ENCODE data around the gene STAU1. TPM values are rescaled to one million over a fixed set of nuclear protein-coding genes. Genes with fewer than 3 reads are reported as not detected.

The STAU1 gene
- total and polyA plus RNA-seq, 2 of the 13 experiments (the other 11 are each of a cell fraction or from before 2014, with no cell fraction given): 119 to 133 TPM

- TF ChIP-seq REST (IDR thresholded peaks at IDR 0.05; ENCODE audit: borderline replicate concordance in 1 of 2, low read depth in 1 of 2, low read length in 2 of 2): peak in 1 of 2 experiments; percentile 66; a peak in 1 of 4 replicates
- peak; percentile 62; the same call in 1 of the 2 replicates for TF ChIP-seq UBTF (CRISPR knock-in tag; IDR thresholded peaks at IDR 0.05)
- TF ChIP-seq MAFG (CRISPR knock-in tag; IDR thresholded peaks at IDR 0.05): no peak
- no peak for TF ChIP-seq ZBTB7A (CRISPR knock-in tag; IDR thresholded peaks at IDR 0.05)
- TF ChIP-seq SMAD3 (CRISPR knock-in tag; IDR thresholded peaks at IDR 0.05): no peak; the same call in 1 of the 2 replicates
- peak; percentile 92 for TF ChIP-seq ZSCAN9 (CRISPR knock-in tag; IDR thresholded peaks at IDR 0.05; ENCODE audit: borderline replicate concordance)
- no peak for TF ChIP-seq RXRA (CRISPR knock-in tag; IDR thresholded peaks at IDR 0.05)
- no peak for TF ChIP-seq NCOA5 (CRISPR knock-in tag; IDR thresholded peaks at IDR 0.05)
- TF ChIP-seq ZNF75D (CRISPR knock-in tag; IDR thresholded peaks at IDR 0.05; ENCODE audit: borderline replicate concordance): no peak
- TF ChIP-seq EHMT2 (IDR thresholded peaks at IDR 0.05; ENCODE audit: borderline replicate concordance, low read depth, low read length): no peak
- TF ChIP-seq ZFP82 (CRISPR knock-in tag; IDR thresholded peaks at IDR 0.05; ENCODE audit: borderline replicate concordance): peak; percentile 82; the same call in 1 of the 2 replicates
- TF ChIP-seq ZSCAN20 (CRISPR knock-in tag; IDR thresholded peaks at IDR 0.05; ENCODE audit: borderline replicate concordance): no peak; the same call in 1 of the 2 replicates
- no peak for TF ChIP-seq TRIM24 (CRISPR knock-in tag; IDR thresholded peaks at IDR 0.05)
- no peak for TF ChIP-seq ZNF24 (IDR thresholded peaks at IDR 0.05)
- TF ChIP-seq, protein P1, sequence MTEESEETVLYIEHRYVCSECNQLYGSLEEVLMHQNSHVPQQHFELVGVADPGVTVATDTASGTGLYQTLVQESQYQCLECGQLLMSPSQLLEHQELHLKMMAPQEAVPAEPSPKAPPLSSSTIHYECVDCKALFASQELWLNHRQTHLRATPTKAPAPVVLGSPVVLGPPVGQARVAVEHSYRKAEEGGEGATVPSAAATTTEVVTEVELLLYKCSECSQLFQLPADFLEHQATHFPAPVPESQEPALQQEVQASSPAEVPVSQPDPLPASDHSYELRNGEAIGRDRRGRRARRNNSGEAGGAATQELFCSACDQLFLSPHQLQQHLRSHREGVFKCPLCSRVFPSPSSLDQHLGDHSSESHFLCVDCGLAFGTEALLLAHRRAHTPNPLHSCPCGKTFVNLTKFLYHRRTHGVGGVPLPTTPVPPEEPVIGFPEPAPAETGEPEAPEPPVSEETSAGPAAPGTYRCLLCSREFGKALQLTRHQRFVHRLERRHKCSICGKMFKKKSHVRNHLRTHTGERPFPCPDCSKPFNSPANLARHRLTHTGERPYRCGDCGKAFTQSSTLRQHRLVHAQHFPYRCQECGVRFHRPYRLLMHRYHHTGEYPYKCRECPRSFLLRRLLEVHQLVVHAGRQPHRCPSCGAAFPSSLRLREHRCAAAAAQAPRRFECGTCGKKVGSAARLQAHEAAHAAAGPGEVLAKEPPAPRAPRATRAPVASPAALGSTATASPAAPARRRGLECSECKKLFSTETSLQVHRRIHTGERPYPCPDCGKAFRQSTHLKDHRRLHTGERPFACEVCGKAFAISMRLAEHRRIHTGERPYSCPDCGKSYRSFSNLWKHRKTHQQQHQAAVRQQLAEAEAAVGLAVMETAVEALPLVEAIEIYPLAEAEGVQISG (CRISPR knock-in tag; IDR thresholded peaks at IDR 0.05): peak; percentile 96
- peak; percentile 97 for TF ChIP-seq SP4 (CRISPR knock-in tag; IDR thresholded peaks at IDR 0.05)
- TF ChIP-seq ZNF10 (CRISPR knock-in tag; IDR thresholded peaks at IDR 0.05; ENCODE audit: borderline replicate concordance, low read depth): no peak
- no peak for TF ChIP-seq ZNF577 (CRISPR knock-in tag; IDR thresholded peaks at IDR 0.05; ENCODE audit: borderline replicate concordance, low read depth)
- TF ChIP-seq CBFB (CRISPR knock-in tag; IDR thresholded peaks at IDR 0.05): peak; percentile 95
- TF ChIP-seq ZEB1 (IDR thresholded peaks at IDR 0.05; ENCODE audit: insufficient replicate concordance, low read depth): peak; percentile 45
- peak; percentile 74 for TF ChIP-seq PITX1 (CRISPR knock-in tag; IDR thresholded peaks at IDR 0.05)
Measured at GRCh38 chr20:49187851-49188641, at the start of gene STAU1 (continued).
